Left lung (tissue), 10 donors: ENCODE data around the gene RALGPS1. TPM values are rescaled to one million over a fixed set of nuclear protein-coding genes. Genes with fewer than 3 reads are reported as not detected.

Experiments used
- ATAC-seq: fragments of 200-7000 bp; cut with Tn5 transposase; one replicate; pipeline ENCODE4 v1.9.1; 2020; ENCODE audit warnings: moderate library complexity
- DNase-seq, 4 donors: peaks; one replicate each; pipeline ENCODE4 v3.0.0-alpha.2; 2013 to 2020
- H3K27ac ChIP-seq, 2 donors: fragments of 200-600 bp; sonication (generic) in 1 of 2; one replicate each; pipeline versions ENCODE4 v1.5.0 to v1.8.0; 2020 to 2021
- H3K27me3 ChIP-seq, 2 donors: fragments of 200-600 bp; sonication (generic) in 1 of 2; one replicate each; pipeline versions ENCODE4 v1.5.0 to v1.8.0; 2020 to 2021
- H3K36me3 ChIP-seq, 2 donors: fragments of 200-600 bp; sonication (generic) in 1 of 2; one replicate each; pipeline versions ENCODE4 v1.5.0 to v1.8.0; 2020 to 2021
- H3K4me1 ChIP-seq, 2 donors: fragments of 200-600 bp; one replicate each; pipeline ENCODE4 v1.8.0; 2021
- H3K4me3 ChIP-seq, 2 donors: fragments of 200-600 bp; sonication (generic) in 1 of 2; one replicate each; pipeline versions ENCODE4 v1.5.0 to v1.8.0; 2020 to 2021; ENCODE audit warnings: mild to moderate bottlenecking in 1 of 2
- H3K9me3 ChIP-seq, 2 donors: fragments of 200-600 bp; sonication (generic) in 1 of 2; one replicate each; pipeline versions ENCODE4 v1.5.0 to v1.8.0; 2020 to 2021
- intact Hi-C, 2 donors: fragments of 100-400 bp; cut with DNase I; formaldehyde crosslinking; loops; one replicate each; pipeline versions ENCODE4 v1.11.2 to v1.14.2; 2022
- polyA plus RNA-seq, 6 donors: library from polyadenylated mRNA; unstranded; fragments of 120-200 nt; gene quantifications; one replicate each; pipeline ENCODE4 v1.2.1, GENCODE V29; 2013; ENCODE audit not compliant: insufficient read length in 6 of 6
- total RNA-seq, 2 donors: library from RNA; stranded (reverse); fragmentation: NEBNext Ultra II Directional; extraction: Animal tissue kit (Norgen Biotek cat#: 25700); gene quantifications; one replicate each; pipeline ENCODE4 v1.2.1, GENCODE V29; 2021
- TF ChIP-seq, protein P1 (sequence below), 2 donors: fragments of 200-600 bp; sonication (generic) in 1 of 2; IDR thresholded peaks; one replicate each; pipeline versions ENCODE4 v1.5.0 to v1.8.0; 2021; ENCODE audit warnings: antibody characterized with exemption in 2 of 2
- donor health status: DM: no; HTN: yes; CAD: no.
- donor health status: DM: no; HTN: no; CAD: no.

RALGPS1 gene
- total and polyA plus RNA-seq, 8 donors, result 11.9 to 27.6 (median 21.5) TPM

- Histone ChIP-seq H3K27ac (no peak overlapping the region), H3K27me3 (no peaks in the 10 kb centered on the region), H3K36me3 (no peaks in the 10 kb centered on the region), H3K9me3 (no peaks in the 10 kb centered on the region), H3K4me1 (peaks cover 0 to 6% of the 10 kb centered on the region in 2 donors), H3K4me3 (no peak overlapping the region)
- intact Hi-C loops, result no loop called here
- TF ChIP-seq, protein P1, sequence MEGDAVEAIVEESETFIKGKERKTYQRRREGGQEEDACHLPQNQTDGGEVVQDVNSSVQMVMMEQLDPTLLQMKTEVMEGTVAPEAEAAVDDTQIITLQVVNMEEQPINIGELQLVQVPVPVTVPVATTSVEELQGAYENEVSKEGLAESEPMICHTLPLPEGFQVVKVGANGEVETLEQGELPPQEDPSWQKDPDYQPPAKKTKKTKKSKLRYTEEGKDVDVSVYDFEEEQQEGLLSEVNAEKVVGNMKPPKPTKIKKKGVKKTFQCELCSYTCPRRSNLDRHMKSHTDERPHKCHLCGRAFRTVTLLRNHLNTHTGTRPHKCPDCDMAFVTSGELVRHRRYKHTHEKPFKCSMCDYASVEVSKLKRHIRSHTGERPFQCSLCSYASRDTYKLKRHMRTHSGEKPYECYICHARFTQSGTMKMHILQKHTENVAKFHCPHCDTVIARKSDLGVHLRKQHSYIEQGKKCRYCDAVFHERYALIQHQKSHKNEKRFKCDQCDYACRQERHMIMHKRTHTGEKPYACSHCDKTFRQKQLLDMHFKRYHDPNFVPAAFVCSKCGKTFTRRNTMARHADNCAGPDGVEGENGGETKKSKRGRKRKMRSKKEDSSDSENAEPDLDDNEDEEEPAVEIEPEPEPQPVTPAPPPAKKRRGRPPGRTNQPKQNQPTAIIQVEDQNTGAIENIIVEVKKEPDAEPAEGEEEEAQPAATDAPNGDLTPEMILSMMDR (IDR thresholded peaks at IDR 0.05), result no peak
- no peak for DNase-seq
- no peak for ATAC-seq
These were observed 184.5 kb downstream of the RALGPS1 start for GRCh38 chr9:127098916-127099553.

DNA sequence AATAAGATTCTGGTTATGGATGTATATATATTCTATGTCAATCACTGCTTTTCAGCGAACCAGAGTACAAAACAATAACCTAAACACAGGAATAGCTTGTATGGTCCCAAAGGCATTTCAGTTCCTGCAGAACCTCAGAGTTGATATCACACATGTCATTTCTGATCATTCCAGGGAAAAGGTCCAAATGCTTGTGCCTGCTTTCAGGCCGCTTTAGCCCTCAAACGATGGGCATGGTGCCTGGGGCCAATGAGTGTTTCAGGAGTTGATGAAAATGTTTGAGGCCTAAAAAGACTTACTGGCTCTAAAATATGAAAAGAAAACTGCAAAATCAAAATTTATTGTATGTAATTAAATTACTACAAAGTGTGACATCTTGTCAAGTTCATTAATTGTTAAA lies 185.1 kb downstream of the RALGPS1 start:
- TF ChIP-seq, protein P1 (IDR thresholded peaks at IDR 0.05), result no peak
- no peak overlapping the region for H3K27ac ChIP-seq
- no peak for ATAC-seq

DNA sequence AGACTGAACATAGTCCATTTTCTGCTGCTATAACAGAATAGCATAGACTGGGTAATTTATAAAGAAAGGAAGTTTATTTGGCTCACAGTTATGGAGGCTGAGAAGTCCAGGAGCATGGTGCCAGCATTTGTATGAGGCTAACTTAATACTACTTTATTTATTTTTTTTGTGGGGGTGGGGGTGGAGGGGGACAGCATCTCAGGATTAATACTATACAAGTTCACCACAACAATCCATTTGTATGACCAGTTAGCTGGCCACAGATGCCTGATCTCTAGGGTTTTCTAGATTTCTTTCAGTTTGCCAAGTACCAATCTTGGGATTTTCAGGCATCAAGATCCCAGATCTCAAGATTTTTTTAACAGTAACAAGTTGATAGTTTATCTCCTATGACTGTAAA lies 187.6 kb downstream of the RALGPS1 start:
- no peak overlapping the region for H3K4me3 ChIP-seq
- no peaks in the 10 kb centered on the region for H3K9me3 ChIP-seq
- H3K27me3 ChIP-seq, result no peaks in the 10 kb centered on the region
- no peaks in the 10 kb centered on the region for H3K36me3 ChIP-seq
- TF ChIP-seq, protein P1 (IDR thresholded peaks at IDR 0.05), result no peak
- H3K4me1 ChIP-seq, result peaks cover 0 to 10% of the 10 kb centered on the region in 2 donors
- ATAC-seq (no peak), DNase-seq (no peak)
- H3K27ac ChIP-seq, result no peak overlapping the region
- intact Hi-C loops, result no loop called here

More for the DNA sequence above, 185.1 kb downstream of the RALGPS1 start:
- Histone ChIP-seq H3K4me1 (peaks cover 0 to 10% of the 10 kb centered on the region in 2 donors), H3K9me3 (no peaks in the 10 kb centered on the region), H3K27me3 (no peaks in the 10 kb centered on the region), H3K4me3 (no peak overlapping the region), H3K36me3 (no peaks in the 10 kb centered on the region)
- no peak for DNase-seq
- intact Hi-C loops, result no loop called here

DNA sequence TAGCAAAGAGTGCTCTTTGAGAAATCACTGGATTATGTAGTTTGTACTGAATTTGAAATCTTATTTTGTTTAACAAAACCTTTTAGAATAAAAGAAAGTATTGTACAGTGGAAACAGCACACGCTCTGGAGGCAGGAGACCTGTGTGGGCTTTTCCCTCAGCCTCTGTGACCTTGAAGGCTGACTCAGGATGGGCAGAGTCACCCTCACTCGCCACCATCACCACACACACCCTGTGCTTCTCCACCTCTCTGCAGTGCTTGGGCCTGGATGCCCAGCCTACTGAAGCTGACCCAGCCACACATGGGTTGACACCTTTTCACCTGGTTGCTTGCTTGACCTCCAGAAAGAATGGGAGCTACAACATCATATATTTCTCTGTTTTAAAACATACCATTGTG lies 188.2 kb downstream of the RALGPS1 start:
- H3K4me1 ChIP-seq, result peaks cover 0 to 10% of the 10 kb centered on the region in 2 donors
- no peak for DNase-seq
- intact Hi-C loops, result no loop called here
- H3K27me3 ChIP-seq, result no peaks in the 10 kb centered on the region
- no peak overlapping the region for H3K27ac ChIP-seq
- H3K9me3 ChIP-seq, result no peaks in the 10 kb centered on the region
- no peaks in the 10 kb centered on the region for H3K36me3 ChIP-seq
- TF ChIP-seq, protein P1 (IDR thresholded peaks at IDR 0.05), result no peak
- ATAC-seq, result no peak
- no peak overlapping the region for H3K4me3 ChIP-seq

GRCh38 chr9:127104581-127105311 lies 190.2 kb downstream of the RALGPS1 start:
- no peaks in the 10 kb centered on the region for H3K36me3 ChIP-seq
- ATAC-seq, result no peak

More at GRCh38 chr9:127104581-127105311, 190.2 kb downstream of the RALGPS1 start:
- Histone ChIP-seq H3K9me3 (no peaks in the 10 kb centered on the region), H3K27ac (no peak overlapping the region), H3K4me3 (no peak overlapping the region), H3K4me1 (peaks cover 0 to 10% of the 10 kb centered on the region in 2 donors), H3K27me3 (no peaks in the 10 kb centered on the region)
- intact Hi-C loops, result no loop called here
- TF ChIP-seq, protein P1 (IDR thresholded peaks at IDR 0.05), result no peak
- no peak for DNase-seq
